SK-MEL-5 (cell line): ENCODE measurements around the gene FOXI2. TPM values are rescaled to one million over a fixed set of nuclear protein-coding genes. Genes with fewer than 3 reads are reported as not detected.

Source experiments
- total RNA-seq: library from RNA; depleted of rRNA; stranded (reverse); fragments of >200 nt; shearing (Covaris generic); gene quantifications from 2 replicates; pipeline ENCODE4 v1.2.3, GENCODE V29; 2014; rRNA removed

FOXI2 gene
- total RNA-seq, 1 experiment from 2014 or later = not detected

Other genes starting within 250 kb of the FOXI2 start
- gene NPS, start 187.9 kb upstream of the FOXI2 start, total RNA-seq = not detected in 2 replicates
- gene CLRN3, start 155.8 kb downstream of the FOXI2 start, total RNA-seq = not detected in 2 replicates
- 0.03 TPM in 1 of 2 replicates, not detected in the other for gene PTPRE, start 169.9 kb downstream of the FOXI2 start, total RNA-seq